Parathyroid adenoma (tissue), 2 donors: ENCODE data around the gene CYP2A6.
"Not testable (repeated sequence)": the region's sequence is repeated elsewhere in the genome, so short reads cannot be mapped to it uniquely, and the experiment has no call there.

Source experiments
- H2AFZ ChIP-seq: fragments of 300-600 bp; sonication (generic); one replicate; pipeline ENCODE4 v1.7.0; 2017; ENCODE audit warnings: antibody characterized with exemption, mild to moderate bottlenecking
- H3K27ac ChIP-seq: fragments of 300-600 bp; sonication (generic); one replicate; pipeline ENCODE4 v1.7.0; 2017
- H3K27me3 ChIP-seq: fragments of 300-600 bp; sonication (generic); one replicate; pipeline ENCODE4 v1.7.0; 2017; ENCODE audit warnings: low read length; ENCODE audit not compliant: control insufficient read depth, insufficient read depth
- H3K36me3 ChIP-seq: fragments of 300-600 bp; sonication (generic); one replicate; pipeline ENCODE4 v1.7.0; 2017; ENCODE audit warnings: low read length; ENCODE audit not compliant: control insufficient read depth, insufficient read depth
- H3K4me1 ChIP-seq: fragments of 300-600 bp; sonication (generic); one replicate; pipeline ENCODE4 v1.7.0; 2017; ENCODE audit warnings: control low read depth
- H3K4me2 ChIP-seq: fragments of 300-600 bp; sonication (generic); one replicate; pipeline ENCODE4 v1.7.0; 2017; ENCODE audit warnings: low read length
- H3K4me3 ChIP-seq: fragments of 300-600 bp; sonication (generic); one replicate; pipeline ENCODE4 v1.7.0; 2017; ENCODE audit warnings: low read depth, low read length
- H3K79me2 ChIP-seq: fragments of 300-600 bp; sonication (generic); one replicate; pipeline ENCODE4 v1.7.0; 2017; ENCODE audit warnings: control low read depth
- H3K9ac ChIP-seq: fragments of 300-600 bp; sonication (generic); one replicate; pipeline ENCODE4 v1.7.0; 2017; ENCODE audit warnings: mild to moderate bottlenecking
- H3K9me3 ChIP-seq: fragments of 300-600 bp; sonication (generic); one replicate; pipeline ENCODE4 v1.7.0; 2017; ENCODE audit warnings: low read length; ENCODE audit not compliant: control insufficient read depth
- TF ChIP-seq, protein P1 (sequence below): fragments of 300-600 bp; sonication (generic); IDR thresholded peaks from one replicate; pipeline ENCODE4 v1.7.0; 2017; ENCODE audit warnings: antibody characterized with exemption, mild to moderate bottlenecking
- donor health status: primary hyperparathyroidism.

The CYP2A6 gene

DNA sequence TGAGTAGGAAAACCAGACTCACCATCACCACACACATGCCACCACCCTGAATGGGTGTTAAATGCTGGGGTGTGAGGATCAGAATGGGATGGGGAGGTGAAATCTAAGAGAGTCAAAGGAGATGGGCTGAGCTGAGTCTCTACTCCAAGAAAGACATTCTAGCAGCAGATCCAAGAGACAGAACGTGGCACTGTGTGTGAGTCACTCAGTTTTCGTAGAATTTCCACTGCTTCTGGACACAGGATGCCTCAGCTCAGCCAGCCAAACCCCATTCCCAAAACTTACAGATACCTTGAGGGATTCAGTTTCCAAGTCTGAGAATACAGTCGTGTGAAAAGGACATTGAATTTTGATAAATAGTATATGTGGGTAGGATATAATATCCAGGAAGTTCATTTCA lies 39.1 kb upstream of the CYP2A6 start:
- Histone ChIP-seq H3K4me2 (no peak overlapping the region), H3K9me3 (no peaks in the 10 kb centered on the region), H3K27me3 (no peaks in the 10 kb centered on the region), H2AFZ (no peak overlapping the region), H3K9ac (no peak overlapping the region), H3K4me1 (no peaks in the 10 kb centered on the region), H3K27ac (no peak overlapping the region), H3K36me3 (no peaks in the 10 kb centered on the region), H3K79me2 (no peaks in the 10 kb centered on the region), H3K4me3 (no peak overlapping the region)
- TF ChIP-seq, protein P1, sequence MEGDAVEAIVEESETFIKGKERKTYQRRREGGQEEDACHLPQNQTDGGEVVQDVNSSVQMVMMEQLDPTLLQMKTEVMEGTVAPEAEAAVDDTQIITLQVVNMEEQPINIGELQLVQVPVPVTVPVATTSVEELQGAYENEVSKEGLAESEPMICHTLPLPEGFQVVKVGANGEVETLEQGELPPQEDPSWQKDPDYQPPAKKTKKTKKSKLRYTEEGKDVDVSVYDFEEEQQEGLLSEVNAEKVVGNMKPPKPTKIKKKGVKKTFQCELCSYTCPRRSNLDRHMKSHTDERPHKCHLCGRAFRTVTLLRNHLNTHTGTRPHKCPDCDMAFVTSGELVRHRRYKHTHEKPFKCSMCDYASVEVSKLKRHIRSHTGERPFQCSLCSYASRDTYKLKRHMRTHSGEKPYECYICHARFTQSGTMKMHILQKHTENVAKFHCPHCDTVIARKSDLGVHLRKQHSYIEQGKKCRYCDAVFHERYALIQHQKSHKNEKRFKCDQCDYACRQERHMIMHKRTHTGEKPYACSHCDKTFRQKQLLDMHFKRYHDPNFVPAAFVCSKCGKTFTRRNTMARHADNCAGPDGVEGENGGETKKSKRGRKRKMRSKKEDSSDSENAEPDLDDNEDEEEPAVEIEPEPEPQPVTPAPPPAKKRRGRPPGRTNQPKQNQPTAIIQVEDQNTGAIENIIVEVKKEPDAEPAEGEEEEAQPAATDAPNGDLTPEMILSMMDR, result no peak

DNA sequence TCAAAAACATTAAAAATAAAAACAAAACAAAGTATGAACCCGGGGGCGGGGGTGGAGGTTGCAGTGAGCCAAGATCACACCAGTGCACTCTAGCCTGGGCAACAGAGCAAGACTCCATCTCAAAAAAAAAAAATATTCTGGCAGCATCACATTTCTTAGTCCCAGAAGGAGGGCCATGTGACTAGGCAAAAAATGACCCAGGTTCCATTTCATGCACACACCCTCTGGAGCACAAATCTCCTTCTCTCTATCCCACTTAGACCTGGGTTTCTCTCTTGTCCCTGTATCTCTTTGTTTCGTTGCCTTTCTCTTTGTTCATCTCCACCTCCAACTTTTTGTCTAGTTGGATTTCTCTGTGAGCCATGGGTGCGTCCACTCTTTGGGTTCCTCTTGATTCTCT lies 37.9 kb upstream of the CYP2A6 start:
- Histone ChIP-seq H3K4me1 (no peaks in the 10 kb centered on the region), H3K79me2 (no peaks in the 10 kb centered on the region), H3K27me3 (no peaks in the 10 kb centered on the region), H2AFZ (no peak overlapping the region), H3K36me3 (no peaks in the 10 kb centered on the region), H3K9ac (no peak overlapping the region), H3K4me2 (no peak overlapping the region), H3K9me3 (no peaks in the 10 kb centered on the region), H3K27ac (no peak overlapping the region), H3K4me3 (no peak overlapping the region)
- TF ChIP-seq, protein P1, result no peak

DNA sequence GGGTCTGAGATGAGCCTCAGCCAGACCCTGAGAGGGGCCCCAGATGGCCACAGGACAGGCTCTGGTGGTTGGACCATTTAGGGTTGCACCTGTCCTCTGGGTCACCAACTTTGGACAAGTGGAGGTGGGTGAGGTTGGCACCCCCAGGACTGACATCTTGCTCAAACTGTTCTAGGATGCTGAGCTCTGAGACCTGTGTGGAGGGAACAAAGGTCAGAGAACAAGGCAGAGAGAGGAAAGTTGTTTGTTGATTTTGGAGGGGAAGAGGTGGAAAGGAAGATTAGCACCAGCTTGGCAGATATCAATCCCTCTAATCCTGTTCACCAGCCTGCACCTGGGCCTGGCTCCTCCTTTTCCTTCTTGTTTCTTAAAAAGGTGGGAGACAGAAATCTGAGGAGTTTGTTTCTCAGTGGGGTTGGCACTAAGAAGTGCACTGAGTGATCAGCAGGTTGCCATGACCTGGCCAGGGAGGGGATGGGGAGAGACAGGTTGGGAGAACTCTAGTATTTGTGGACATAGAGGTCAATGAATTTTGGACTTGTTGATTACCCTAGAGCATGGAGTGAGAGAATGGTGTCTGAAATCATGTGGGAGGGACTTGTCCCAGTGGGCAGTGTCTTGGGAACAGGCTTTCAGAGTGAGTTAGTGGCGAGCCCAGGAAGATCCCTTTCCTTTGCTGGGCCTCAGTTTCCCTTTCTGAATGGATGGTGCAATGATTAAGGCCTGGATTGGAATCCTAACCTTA lies 34.1 kb upstream of the CYP2A6 start:
- not testable (repeated sequence) for H3K4me2 ChIP-seq, H3K79me2 ChIP-seq, H3K9me3 ChIP-seq, H3K4me1 ChIP-seq, H3K27me3 ChIP-seq, H3K9ac ChIP-seq, H3K36me3 ChIP-seq, H3K27ac ChIP-seq, H2AFZ ChIP-seq, H3K4me3 ChIP-seq

GRCh38 chr19:40882062-40882461 lies 31.8 kb upstream of the CYP2A6 start, which contains the start of gene CYP2A7:
Gene CYP2A7, minus strand, starts transcription at chr19:40882231. Its CDS starts 21 bp downstream, at chr19:40882210.
- H3K27me3 ChIP-seq, H3K4me1 ChIP-seq, H3K79me2 ChIP-seq, H3K27ac ChIP-seq, H2AFZ ChIP-seq, H3K9me3 ChIP-seq, H3K9ac ChIP-seq, H3K36me3 ChIP-seq, H3K4me2 ChIP-seq, H3K4me3 ChIP-seq: not testable (repeated sequence)

- H3K79me2 ChIP-seq, H2AFZ ChIP-seq, H3K27ac ChIP-seq, H3K4me1 ChIP-seq, H3K4me2 ChIP-seq, H3K9me3 ChIP-seq, H3K9ac ChIP-seq, H3K27me3 ChIP-seq, H3K36me3 ChIP-seq, H3K4me3 ChIP-seq: not testable (repeated sequence)
Measured at GRCh38 chr19:40879349-40879748, 29.1 kb upstream of the CYP2A6 start.

DNA sequence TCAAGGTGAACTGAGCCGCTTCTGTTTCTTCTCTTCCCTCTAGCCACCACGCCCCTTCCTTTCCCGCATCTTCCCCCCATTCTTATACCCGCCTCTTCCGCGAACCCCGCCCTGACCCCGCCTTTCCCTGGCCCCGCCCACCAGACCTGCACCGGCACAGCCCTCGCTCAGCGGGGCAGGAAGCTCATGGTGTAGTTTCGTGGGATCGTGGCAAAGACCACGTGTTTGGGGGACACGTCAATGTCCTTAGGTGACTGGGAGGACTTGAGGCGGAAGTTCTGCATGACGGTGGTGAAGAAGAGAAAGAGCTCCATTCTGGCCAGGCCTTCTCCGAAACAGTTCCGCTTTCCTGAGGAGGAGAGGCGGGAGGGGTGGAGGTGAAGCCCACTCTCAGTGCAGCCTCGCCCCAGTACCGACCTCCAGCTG lies 25.3 kb upstream of the CYP2A6 start:
- not testable (repeated sequence) for H3K79me2 ChIP-seq, H2AFZ ChIP-seq, H3K27ac ChIP-seq, H3K9ac ChIP-seq, H3K4me3 ChIP-seq, H3K9me3 ChIP-seq, H3K36me3 ChIP-seq, H3K4me1 ChIP-seq, H3K4me2 ChIP-seq, H3K27me3 ChIP-seq

DNA sequence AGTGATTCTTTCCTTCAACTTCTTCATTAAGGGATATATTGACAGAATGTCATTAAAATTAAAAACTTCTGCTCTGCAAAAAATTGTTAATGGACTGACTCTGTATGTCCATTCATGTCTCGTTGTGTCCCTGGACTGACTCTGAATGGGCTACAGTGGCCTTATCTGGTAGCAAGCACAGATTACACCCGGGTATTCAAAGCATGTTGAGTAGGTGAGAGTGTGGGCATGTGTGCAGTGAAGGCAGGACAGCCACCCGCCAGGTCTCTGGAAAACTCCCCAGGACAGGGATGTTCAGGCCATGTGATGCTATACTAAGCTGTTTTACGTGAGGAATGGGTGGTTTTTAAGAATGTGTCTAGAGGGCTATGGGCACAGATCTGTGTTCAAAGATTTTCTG lies 24.6 kb upstream of the CYP2A6 start:
- not testable (repeated sequence) for H3K27ac ChIP-seq, H3K9ac ChIP-seq, H3K4me3 ChIP-seq, H3K27me3 ChIP-seq, H3K9me3 ChIP-seq, H3K4me2 ChIP-seq, H2AFZ ChIP-seq, H3K79me2 ChIP-seq, H3K4me1 ChIP-seq, H3K36me3 ChIP-seq

GRCh38 chr19:40873873-40874272 lies 23.6 kb upstream of the CYP2A6 start:
- H3K9me3 ChIP-seq, H2AFZ ChIP-seq, H3K4me3 ChIP-seq, H3K27ac ChIP-seq, H3K4me1 ChIP-seq, H3K4me2 ChIP-seq, H3K27me3 ChIP-seq, H3K79me2 ChIP-seq, H3K36me3 ChIP-seq, H3K9ac ChIP-seq: not testable (repeated sequence)
